ENCODE results near the gene ADAMTSL1. TPM values are rescaled to one million over a fixed set of nuclear protein-coding genes. Genes with fewer than 3 reads are reported as not detected.

Gene ADAMTSL1
- total and polyA plus RNA-seq, 2 experiments from 2014 or later, result 2.3 to 5.0 TPM

DNA sequence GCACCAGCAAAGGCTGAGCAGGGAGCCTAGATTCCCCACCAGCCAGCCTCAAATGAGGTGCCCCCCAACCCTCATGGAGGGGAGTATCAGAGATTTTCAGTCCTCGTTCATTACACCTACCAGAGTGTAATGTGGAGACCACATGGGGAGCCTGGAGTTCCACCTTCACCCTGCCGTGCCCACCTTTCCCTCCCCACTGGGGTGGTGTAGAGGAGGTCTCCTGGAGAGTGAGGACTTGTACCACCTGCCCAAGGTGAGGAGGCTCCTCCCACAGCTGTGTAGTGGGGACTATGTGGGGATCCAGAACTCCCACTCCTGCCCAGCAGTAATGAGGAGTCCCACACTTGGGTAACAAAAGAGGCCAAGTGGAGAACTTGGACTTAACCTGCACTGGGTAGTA is 337.2 kb downstream of the ADAMTSL1 start:
- H3K27ac Mint-ChIP-seq, result no peak overlapping the region
- H3K79me2 ChIP-seq (replicated peaks; ENCODE audit: insufficient read depth), result no peaks in the 10 kb centered on the region
- H3K27ac ChIP-seq (ENCODE audit: low read depth), result no peak overlapping the region
- ATAC-seq (no peak), DNase-seq (ENCODE audit: low spot score) (no peak)
- H2AFZ ChIP-seq, result no peak overlapping the region
- no peaks in the 10 kb centered on the region for H4K20me1 ChIP-seq (replicated peaks; ENCODE audit: insufficient read depth)
- no peaks in the 10 kb centered on the region for H3K9me2 ChIP-seq (ENCODE audit: insufficient read depth)
- H3K4me3 Mint-ChIP-seq, result no peak overlapping the region
- H3K27me3 Mint-ChIP-seq (ENCODE audit: insufficient read depth, low read depth, poor library complexity), result peaks cover 1% of the 10 kb centered on the region
- no peaks in the 10 kb centered on the region for H3K9me3 Mint-ChIP-seq
- no peak overlapping the region for H3K4me2 ChIP-seq
- no peaks in the 10 kb centered on the region for H3K4me1 ChIP-seq (ENCODE audit: insufficient read depth)
- no peaks in the 10 kb centered on the region for H3K27me3 ChIP-seq (ENCODE audit: insufficient read depth)
- no peaks in the 10 kb centered on the region for H3F3A ChIP-seq (replicated peaks; ENCODE audit: low read depth)
- TF ChIP-seq ZNF331 (CRISPR knock-in tag; IDR thresholded peaks at IDR 0.05; ENCODE audit: low read depth), result no peak
- no peak for TF ChIP-seq EZH2 (IDR thresholded peaks at IDR 0.05; ENCODE audit: low read depth, unreplicated experiment)
- TF ChIP-seq, protein P1, sequence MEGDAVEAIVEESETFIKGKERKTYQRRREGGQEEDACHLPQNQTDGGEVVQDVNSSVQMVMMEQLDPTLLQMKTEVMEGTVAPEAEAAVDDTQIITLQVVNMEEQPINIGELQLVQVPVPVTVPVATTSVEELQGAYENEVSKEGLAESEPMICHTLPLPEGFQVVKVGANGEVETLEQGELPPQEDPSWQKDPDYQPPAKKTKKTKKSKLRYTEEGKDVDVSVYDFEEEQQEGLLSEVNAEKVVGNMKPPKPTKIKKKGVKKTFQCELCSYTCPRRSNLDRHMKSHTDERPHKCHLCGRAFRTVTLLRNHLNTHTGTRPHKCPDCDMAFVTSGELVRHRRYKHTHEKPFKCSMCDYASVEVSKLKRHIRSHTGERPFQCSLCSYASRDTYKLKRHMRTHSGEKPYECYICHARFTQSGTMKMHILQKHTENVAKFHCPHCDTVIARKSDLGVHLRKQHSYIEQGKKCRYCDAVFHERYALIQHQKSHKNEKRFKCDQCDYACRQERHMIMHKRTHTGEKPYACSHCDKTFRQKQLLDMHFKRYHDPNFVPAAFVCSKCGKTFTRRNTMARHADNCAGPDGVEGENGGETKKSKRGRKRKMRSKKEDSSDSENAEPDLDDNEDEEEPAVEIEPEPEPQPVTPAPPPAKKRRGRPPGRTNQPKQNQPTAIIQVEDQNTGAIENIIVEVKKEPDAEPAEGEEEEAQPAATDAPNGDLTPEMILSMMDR (conservative IDR thresholded peaks at IDR 0.05; ENCODE audit: low read depth in 2 of 2), result no peak
- no peak for TF ChIP-seq STAT1 (IDR thresholded peaks at IDR 0.05; ENCODE audit: unreplicated experiment)
- TF ChIP-seq, protein P2, sequence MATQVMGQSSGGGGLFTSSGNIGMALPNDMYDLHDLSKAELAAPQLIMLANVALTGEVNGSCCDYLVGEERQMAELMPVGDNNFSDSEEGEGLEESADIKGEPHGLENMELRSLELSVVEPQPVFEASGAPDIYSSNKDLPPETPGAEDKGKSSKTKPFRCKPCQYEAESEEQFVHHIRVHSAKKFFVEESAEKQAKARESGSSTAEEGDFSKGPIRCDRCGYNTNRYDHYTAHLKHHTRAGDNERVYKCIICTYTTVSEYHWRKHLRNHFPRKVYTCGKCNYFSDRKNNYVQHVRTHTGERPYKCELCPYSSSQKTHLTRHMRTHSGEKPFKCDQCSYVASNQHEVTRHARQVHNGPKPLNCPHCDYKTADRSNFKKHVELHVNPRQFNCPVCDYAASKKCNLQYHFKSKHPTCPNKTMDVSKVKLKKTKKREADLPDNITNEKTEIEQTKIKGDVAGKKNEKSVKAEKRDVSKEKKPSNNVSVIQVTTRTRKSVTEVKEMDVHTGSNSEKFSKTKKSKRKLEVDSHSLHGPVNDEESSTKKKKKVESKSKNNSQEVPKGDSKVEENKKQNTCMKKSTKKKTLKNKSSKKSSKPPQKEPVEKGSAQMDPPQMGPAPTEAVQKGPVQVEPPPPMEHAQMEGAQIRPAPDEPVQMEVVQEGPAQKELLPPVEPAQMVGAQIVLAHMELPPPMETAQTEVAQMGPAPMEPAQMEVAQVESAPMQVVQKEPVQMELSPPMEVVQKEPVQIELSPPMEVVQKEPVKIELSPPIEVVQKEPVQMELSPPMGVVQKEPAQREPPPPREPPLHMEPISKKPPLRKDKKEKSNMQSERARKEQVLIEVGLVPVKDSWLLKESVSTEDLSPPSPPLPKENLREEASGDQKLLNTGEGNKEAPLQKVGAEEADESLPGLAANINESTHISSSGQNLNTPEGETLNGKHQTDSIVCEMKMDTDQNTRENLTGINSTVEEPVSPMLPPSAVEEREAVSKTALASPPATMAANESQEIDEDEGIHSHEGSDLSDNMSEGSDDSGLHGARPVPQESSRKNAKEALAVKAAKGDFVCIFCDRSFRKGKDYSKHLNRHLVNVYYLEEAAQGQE (IDR thresholded peaks at IDR 0.05; ENCODE audit: unreplicated experiment), result no peak
- TF ChIP-seq ZNF114 (CRISPR knock-in tag; IDR thresholded peaks at IDR 0.05), result no peak
- TF ChIP-seq, protein P3, sequence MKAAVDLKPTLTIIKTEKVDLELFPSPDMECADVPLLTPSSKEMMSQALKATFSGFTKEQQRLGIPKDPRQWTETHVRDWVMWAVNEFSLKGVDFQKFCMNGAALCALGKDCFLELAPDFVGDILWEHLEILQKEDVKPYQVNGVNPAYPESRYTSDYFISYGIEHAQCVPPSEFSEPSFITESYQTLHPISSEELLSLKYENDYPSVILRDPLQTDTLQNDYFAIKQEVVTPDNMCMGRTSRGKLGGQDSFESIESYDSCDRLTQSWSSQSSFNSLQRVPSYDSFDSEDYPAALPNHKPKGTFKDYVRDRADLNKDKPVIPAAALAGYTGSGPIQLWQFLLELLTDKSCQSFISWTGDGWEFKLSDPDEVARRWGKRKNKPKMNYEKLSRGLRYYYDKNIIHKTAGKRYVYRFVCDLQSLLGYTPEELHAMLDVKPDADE (IDR thresholded peaks at IDR 0.05), result no peak
- no peak for TF ChIP-seq EZH2phosphoT487 (IDR thresholded peaks at IDR 0.05; ENCODE audit: unreplicated experiment)
- TF ChIP-seq CREB1 (CRISPR knock-in tag; IDR thresholded peaks at IDR 0.05; ENCODE audit: low read depth), result no peak
- TF ChIP-seq NANOG (IDR thresholded peaks at IDR 0.05; ENCODE audit: borderline replicate concordance), result no peak
- no peak for TF ChIP-seq ZNF462 (CRISPR knock-in tag; IDR thresholded peaks at IDR 0.05)
- no peak for TF ChIP-seq POLR2AphosphoS5 (IDR thresholded peaks at IDR 0.05; ENCODE audit: low read depth)
- no peak for TF ChIP-seq JUNB (IDR thresholded peaks at IDR 0.05; ENCODE audit: unreplicated experiment)
- H3K4me3 ChIP-seq, result no peak overlapping the region
- no peaks in the 10 kb centered on the region for H3K36me3 ChIP-seq (ENCODE audit: insufficient read depth)
- H3K4me1 Mint-ChIP-seq, result no peaks in the 10 kb centered on the region
- no peaks in the 10 kb centered on the region for H3K36me3 Mint-ChIP-seq (ENCODE audit: low read depth)
